ENCODE measurements around the gene TPD52L2. TPM values are rescaled to one million over a fixed set of nuclear protein-coding genes. Genes with fewer than 3 reads are reported as not detected.

The TPD52L2 gene
- total RNA-seq, 1 experiment from 2014 or later: 113 TPM

- intact Hi-C loops (cut with micrococcal nuclease; ENCODE audit: unreplicated experiment) (no loop called here), in situ Hi-C loops (cut with HindIII; ENCODE audit: low pct_unique_long_range_greater_than_20kb, low sequenced_read_pairs) (no loop called here)
- Histone ChIP-seq H3K36me3 (ENCODE audit: control insufficient read depth, insufficient read depth, low read length) (no peaks in the 10 kb centered on the region), H3K4me3 (ENCODE audit: low read depth in 2 of 2, low read length in 2 of 2) (no peak overlapping the region), H3K4me1 (ENCODE audit: control insufficient read depth, insufficient read depth, low read length) (peaks cover 39% of the 10 kb centered on the region), H3K9me3 (ENCODE audit: control insufficient read depth, insufficient read depth, low read depth, low read length) (no peaks in the 10 kb centered on the region), H3K27me3 (ENCODE audit: control insufficient read depth, insufficient read depth, low read length) (no peaks in the 10 kb centered on the region), H3K27ac (ENCODE audit: low read length) (peak overlapping the region; percentile 63)
- TF ChIP-seq CTCF (IDR thresholded peaks at IDR 0.05) (no peak), TCF7L2 (IDR thresholded peaks at IDR 0.05; ENCODE audit: low read depth, low read length) (no peak), POLR2AphosphoS5 (IDR thresholded peaks at IDR 0.05; ENCODE audit: low read depth, low read length) (no peak), REST (IDR thresholded peaks at IDR 0.05; ENCODE audit: insufficient read depth in 1 of 2, low read depth in 2 of 2, low read length in 1 of 2) (no peak), SIN3A (IDR thresholded peaks at IDR 0.05; ENCODE audit: borderline replicate concordance, insufficient read depth, low read depth, low read length) (no peak)
- ATAC-seq: no peak
- POLR2A ChIA-PET: interaction anchor here (0.6 kb wide), 1 partner anchor 140 kb away, joined by 8 read pairs; no protein-coding TSS in a partner anchor
- BruUV-seq (replicated peaks): no TSS peak
- no peak for DNase-seq (ENCODE audit: low read depth, low spot score)
- CTCF ChIA-PET: interaction anchor here (0.6 kb wide), 1 partner anchor 100 kb away, joined by 3 read pairs; no protein-coding TSS in a partner anchor
These were observed 5.8 kb upstream of the TPD52L2 start for GRCh38 chr20:63859166-63859699.

GRCh38 chr20:63860325-63861051 lies 4.6 kb upstream of the TPD52L2 start:
- no peak for DNase-seq (ENCODE audit: low read depth, low spot score)
- POLR2A ChIA-PET: no interaction called here
- in situ Hi-C loops (cut with HindIII; ENCODE audit: low pct_unique_long_range_greater_than_20kb, low sequenced_read_pairs): no loop called here

More at GRCh38 chr20:63860325-63861051, 4.6 kb upstream of the TPD52L2 start:
- CTCF ChIA-PET: interaction anchor here (0.5 kb wide), 1 partner anchor 11 kb away, joined by 5 read pairs; no protein-coding TSS in a partner anchor
- Histone ChIP-seq H3K4me1 (ENCODE audit: control insufficient read depth, insufficient read depth, low read length) (peaks cover 30% of the 10 kb centered on the region), H3K9me3 (ENCODE audit: control insufficient read depth, insufficient read depth, low read depth, low read length) (no peaks in the 10 kb centered on the region), H3K27me3 (ENCODE audit: control insufficient read depth, insufficient read depth, low read length) (no peaks in the 10 kb centered on the region), H3K27ac (ENCODE audit: low read length) (no peak overlapping the region), H3K36me3 (ENCODE audit: control insufficient read depth, insufficient read depth, low read length) (peaks cover 2% of the 10 kb centered on the region; the same call in 1 of the 2 replicates), H3K4me3 (ENCODE audit: low read depth in 2 of 2, low read length in 2 of 2) (no peak overlapping the region)
- BruUV-seq (replicated peaks): no TSS peak
- no peak for ATAC-seq
- TF ChIP-seq POLR2AphosphoS5 (IDR thresholded peaks at IDR 0.05; ENCODE audit: low read depth, low read length): no peak
- intact Hi-C loops (cut with micrococcal nuclease; ENCODE audit: unreplicated experiment): no loop called here
